ENCODE results near the gene PRSS21. TPM values are rescaled to one million over a fixed set of nuclear protein-coding genes. Genes with fewer than 3 reads are reported as not detected.

Gene PRSS21
- total RNA-seq, 2 experiments from 2014 or later = not detected

- peaks cover 9% of the 10 kb centered on the region for H3K4me1 ChIP-seq (ENCODE audit: insufficient read depth, low read length)
- H3K4me3 Mint-ChIP-seq = no peak overlapping the region
- TF ChIP-seq CTCF (IDR thresholded peaks at IDR 0.05) = no peak
- no peaks in the 10 kb centered on the region for H3K36me3 ChIP-seq (ENCODE audit: insufficient read depth, low read length)
- peaks cover 0 to 14% of the 10 kb centered on the region in 2 experiments for H3K9me3 ChIP-seq (ENCODE audit: control insufficient read depth in 1 of 2, insufficient read depth in 1 of 2, low read length in 2 of 2)
- POLR2A ChIA-PET = no interaction called here
- H3K27me3 Mint-ChIP-seq = no peaks in the 10 kb centered on the region
- ATAC-seq (ENCODE audit: poor library complexity) (no peak), DNase-seq (no peak)
- H3K36me3 Mint-ChIP-seq (ENCODE audit: low read depth) = no peaks in the 10 kb centered on the region
- intact Hi-C loops (cut with DNase I, micrococcal nuclease) = no loop called here
- no peak overlapping the region for H3K4me3 ChIP-seq (ENCODE audit: low read length)
- H3K9me3 Mint-ChIP-seq = no peaks in the 10 kb centered on the region
- no peak overlapping the region for H3K27ac ChIP-seq (ENCODE audit: low read depth in 1 of 2, low read length in 2 of 2)
- H3K27ac Mint-ChIP-seq = no peak overlapping the region
- H3K4me1 Mint-ChIP-seq (ENCODE audit: low read depth) = no peaks in the 10 kb centered on the region
- CTCF ChIA-PET = no interaction called here
- H3K27me3 ChIP-seq (ENCODE audit: control insufficient read depth in 1 of 2, insufficient read depth in 2 of 2, low read length in 2 of 2) = peaks cover 0 to 3% of the 10 kb centered on the region in 2 experiments
Measured at GRCh38 chr16:2825049-2825742, 8.2 kb downstream of the PRSS21 start.

GRCh38 chr16:2825906-2826305 lies 8.9 kb downstream of the PRSS21 start:
- Mint-ChIP-seq H3K27me3 (peaks cover under 1% of the 10 kb centered on the region), H3K4me3 (no peak overlapping the region), H3K9me3 (no peaks in the 10 kb centered on the region), H3K4me1 (ENCODE audit: low read depth) (no peaks in the 10 kb centered on the region), H3K36me3 (ENCODE audit: low read depth) (no peaks in the 10 kb centered on the region), H3K27ac (no peak overlapping the region)
- peaks cover 0 to 16% of the 10 kb centered on the region in 2 experiments for H3K9me3 ChIP-seq (ENCODE audit: control insufficient read depth in 1 of 2, insufficient read depth in 1 of 2, low read length in 2 of 2)
- H3K4me1 ChIP-seq (ENCODE audit: insufficient read depth, low read length) = peaks cover 9% of the 10 kb centered on the region
- H3K36me3 ChIP-seq (ENCODE audit: insufficient read depth, low read length) = no peaks in the 10 kb centered on the region
- intact Hi-C loops (cut with DNase I, micrococcal nuclease) = no loop called here
- H3K4me3 ChIP-seq (ENCODE audit: low read length) = no peak overlapping the region
- H3K27me3 ChIP-seq (ENCODE audit: control insufficient read depth in 1 of 2, insufficient read depth in 2 of 2, low read length in 2 of 2) = peaks cover 0 to 3% of the 10 kb centered on the region in 2 experiments
- ChIA-PET POLR2A (no interaction called here), CTCF (no interaction called here)
- no peak overlapping the region for H3K27ac ChIP-seq (ENCODE audit: low read depth in 1 of 2, low read length in 2 of 2)
- ATAC-seq (ENCODE audit: poor library complexity) (no peak), DNase-seq (no peak)
- no peak for TF ChIP-seq CTCF (IDR thresholded peaks at IDR 0.05)

GRCh38 chr16:2826591-2827373 lies 9.7 kb downstream of the PRSS21 start:
- Mint-ChIP-seq H3K27me3 (peaks cover 4% of the 10 kb centered on the region), H3K36me3 (ENCODE audit: low read depth) (no peaks in the 10 kb centered on the region), H3K4me1 (ENCODE audit: low read depth) (no peaks in the 10 kb centered on the region), H3K9me3 (no peaks in the 10 kb centered on the region), H3K27ac (no peak overlapping the region), H3K4me3 (no peak overlapping the region)
- DNase-seq = no peak
- no peak for ATAC-seq (ENCODE audit: poor library complexity)
- ChIA-PET POLR2A (no interaction called here), CTCF (no interaction called here)
- Histone ChIP-seq H3K4me1 (ENCODE audit: insufficient read depth, low read length) (peaks cover 9% of the 10 kb centered on the region), H3K36me3 (ENCODE audit: insufficient read depth, low read length) (no peaks in the 10 kb centered on the region), H3K4me3 (ENCODE audit: low read length) (no peak overlapping the region), H3K27ac (ENCODE audit: low read depth in 1 of 2, low read length in 2 of 2) (no peak overlapping the region), H3K27me3 (ENCODE audit: control insufficient read depth in 1 of 2, insufficient read depth in 2 of 2, low read length in 2 of 2) (peaks cover 0 to 3% of the 10 kb centered on the region in 2 experiments), H3K9me3 (ENCODE audit: control insufficient read depth in 1 of 2, insufficient read depth in 1 of 2, low read length in 2 of 2) (peaks cover 0 to 16% of the 10 kb centered on the region in 2 experiments)
- intact Hi-C loops (cut with DNase I, micrococcal nuclease) = no loop called here
- TF ChIP-seq CTCF (IDR thresholded peaks at IDR 0.05) = no peak
